HCT116 (cell line): ENCODE results near the gene ATP8B3.

Experiments
- EZH2phosphoT487 ChIP-seq: fragments of 200-600 bp; IDR thresholded peaks from 2 replicates; pipeline ENCODE4 v1.6.1; 2018; ENCODE audit warnings: antibody characterized with exemption, borderline replicate concordance
- FOSL1 ChIP-seq: IDR thresholded peaks from 2 replicates; pipeline ENCODE4 v1.6.1; 2012; ENCODE audit warnings: low read depth
- POLR2A ChIP-seq: IDR thresholded peaks from 2 replicates; pipeline ENCODE4 v1.7.0; 2011; ENCODE audit warnings: borderline replicate concordance; ENCODE audit not compliant: insufficient read depth, insufficient read length; ENCODE audit errors: extremely low read depth
- POLR2AphosphoS5 ChIP-seq: IDR thresholded peaks from 2 replicates; pipeline ENCODE4 v1.6.1; 2011; ENCODE audit warnings: mild to moderate bottlenecking, low read depth, low read length, moderate library complexity
- RAD21 ChIP-seq: IDR thresholded peaks from 2 replicates; pipeline ENCODE4 v1.6.1; 2012; ENCODE audit warnings: low read depth, mild to moderate bottlenecking
- SIN3A ChIP-seq: IDR thresholded peaks from 2 replicates; pipeline ENCODE4 v1.6.1; 2012; ENCODE audit warnings: low read depth
- SP1 ChIP-seq: IDR thresholded peaks from 2 replicates; pipeline ENCODE4 v1.6.1; 2012; ENCODE audit warnings: low read depth
- SRF ChIP-seq: IDR thresholded peaks from 2 replicates; pipeline ENCODE4 v1.6.1; 2012; ENCODE audit warnings: low read depth
- TF ChIP-seq, protein P1 (sequence below): IDR thresholded peaks from 2 replicates; pipeline ENCODE4 v1.6.1; 2012; ENCODE audit warnings: low read depth
- TF ChIP-seq, protein P2 (sequence below), 3 experiments: fragments of 200-600 bp in 1 of 3; sonication (generic) in 1 of 3; IDR thresholded peaks in 2 of 3; conservative IDR thresholded peaks in 1 of 3; 2 replicates each; pipeline ENCODE4 v1.5.1; 2012 to 2017; ENCODE audit warnings: low read depth in 2 of 3, low read length in 2 of 3, antibody characterized with exemption in 1 of 3, borderline replicate concordance in 1 of 3, control low read depth in 1 of 3, mild to moderate bottlenecking in 1 of 3, mixed read lengths in 1 of 3, mixed run types in 1 of 3, moderate library complexity in 1 of 3; ENCODE audit not compliant: insufficient read depth in 1 of 3
- TF ChIP-seq, protein P3 (sequence below): IDR thresholded peaks from 2 replicates; pipeline ENCODE4 v1.6.1; 2012

DNA sequence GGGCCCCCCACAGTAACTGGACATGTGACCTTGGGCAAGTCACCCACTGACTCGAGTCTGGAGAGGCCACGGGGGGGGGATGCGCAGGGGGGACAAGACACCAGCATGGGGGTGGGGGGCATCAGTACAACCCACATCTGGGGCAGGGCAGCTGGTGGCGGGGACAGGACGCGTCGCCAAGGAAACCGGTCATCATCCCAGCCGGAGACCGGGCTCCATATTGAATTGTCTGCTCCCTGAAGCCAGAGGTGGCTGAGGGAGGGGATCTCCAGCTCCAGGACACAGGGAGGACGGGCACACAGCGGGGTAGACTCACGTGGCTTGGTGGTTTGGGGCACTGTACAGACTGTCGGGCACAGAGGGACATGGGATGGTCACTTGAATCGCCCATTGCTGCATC is 47.3 kb downstream of the ATP8B3 start:
- no peak for TF ChIP-seq RAD21
- TF ChIP-seq, protein P1, sequence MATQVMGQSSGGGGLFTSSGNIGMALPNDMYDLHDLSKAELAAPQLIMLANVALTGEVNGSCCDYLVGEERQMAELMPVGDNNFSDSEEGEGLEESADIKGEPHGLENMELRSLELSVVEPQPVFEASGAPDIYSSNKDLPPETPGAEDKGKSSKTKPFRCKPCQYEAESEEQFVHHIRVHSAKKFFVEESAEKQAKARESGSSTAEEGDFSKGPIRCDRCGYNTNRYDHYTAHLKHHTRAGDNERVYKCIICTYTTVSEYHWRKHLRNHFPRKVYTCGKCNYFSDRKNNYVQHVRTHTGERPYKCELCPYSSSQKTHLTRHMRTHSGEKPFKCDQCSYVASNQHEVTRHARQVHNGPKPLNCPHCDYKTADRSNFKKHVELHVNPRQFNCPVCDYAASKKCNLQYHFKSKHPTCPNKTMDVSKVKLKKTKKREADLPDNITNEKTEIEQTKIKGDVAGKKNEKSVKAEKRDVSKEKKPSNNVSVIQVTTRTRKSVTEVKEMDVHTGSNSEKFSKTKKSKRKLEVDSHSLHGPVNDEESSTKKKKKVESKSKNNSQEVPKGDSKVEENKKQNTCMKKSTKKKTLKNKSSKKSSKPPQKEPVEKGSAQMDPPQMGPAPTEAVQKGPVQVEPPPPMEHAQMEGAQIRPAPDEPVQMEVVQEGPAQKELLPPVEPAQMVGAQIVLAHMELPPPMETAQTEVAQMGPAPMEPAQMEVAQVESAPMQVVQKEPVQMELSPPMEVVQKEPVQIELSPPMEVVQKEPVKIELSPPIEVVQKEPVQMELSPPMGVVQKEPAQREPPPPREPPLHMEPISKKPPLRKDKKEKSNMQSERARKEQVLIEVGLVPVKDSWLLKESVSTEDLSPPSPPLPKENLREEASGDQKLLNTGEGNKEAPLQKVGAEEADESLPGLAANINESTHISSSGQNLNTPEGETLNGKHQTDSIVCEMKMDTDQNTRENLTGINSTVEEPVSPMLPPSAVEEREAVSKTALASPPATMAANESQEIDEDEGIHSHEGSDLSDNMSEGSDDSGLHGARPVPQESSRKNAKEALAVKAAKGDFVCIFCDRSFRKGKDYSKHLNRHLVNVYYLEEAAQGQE = no peak
- TF ChIP-seq, protein P2, sequence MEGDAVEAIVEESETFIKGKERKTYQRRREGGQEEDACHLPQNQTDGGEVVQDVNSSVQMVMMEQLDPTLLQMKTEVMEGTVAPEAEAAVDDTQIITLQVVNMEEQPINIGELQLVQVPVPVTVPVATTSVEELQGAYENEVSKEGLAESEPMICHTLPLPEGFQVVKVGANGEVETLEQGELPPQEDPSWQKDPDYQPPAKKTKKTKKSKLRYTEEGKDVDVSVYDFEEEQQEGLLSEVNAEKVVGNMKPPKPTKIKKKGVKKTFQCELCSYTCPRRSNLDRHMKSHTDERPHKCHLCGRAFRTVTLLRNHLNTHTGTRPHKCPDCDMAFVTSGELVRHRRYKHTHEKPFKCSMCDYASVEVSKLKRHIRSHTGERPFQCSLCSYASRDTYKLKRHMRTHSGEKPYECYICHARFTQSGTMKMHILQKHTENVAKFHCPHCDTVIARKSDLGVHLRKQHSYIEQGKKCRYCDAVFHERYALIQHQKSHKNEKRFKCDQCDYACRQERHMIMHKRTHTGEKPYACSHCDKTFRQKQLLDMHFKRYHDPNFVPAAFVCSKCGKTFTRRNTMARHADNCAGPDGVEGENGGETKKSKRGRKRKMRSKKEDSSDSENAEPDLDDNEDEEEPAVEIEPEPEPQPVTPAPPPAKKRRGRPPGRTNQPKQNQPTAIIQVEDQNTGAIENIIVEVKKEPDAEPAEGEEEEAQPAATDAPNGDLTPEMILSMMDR (IDR thresholded peaks at IDR 0.05 in 2 of 3, conservative IDR thresholded peaks at IDR 0.05 in 1 of 3; ENCODE audit: borderline replicate concordance in 1 of 3, insufficient read depth in 1 of 3, low read depth in 2 of 3, low read length in 2 of 3) = no peak
- TF ChIP-seq, protein P3, sequence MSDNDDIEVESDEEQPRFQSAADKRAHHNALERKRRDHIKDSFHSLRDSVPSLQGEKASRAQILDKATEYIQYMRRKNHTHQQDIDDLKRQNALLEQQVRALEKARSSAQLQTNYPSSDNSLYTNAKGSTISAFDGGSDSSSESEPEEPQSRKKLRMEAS = no peak
- no peak for TF ChIP-seq POLR2A
- TF ChIP-seq POLR2AphosphoS5 = 0 out of 2 replicates have a peak, but pooled peaks have one; percentile 20
- TF ChIP-seq SIN3A = no peak
- no peak for TF ChIP-seq FOSL1
- TF ChIP-seq EZH2phosphoT487 = no peak
- TF ChIP-seq SP1 = no peak
- TF ChIP-seq SRF = no peak
